GM06990 (cell line): ENCODE measurements around the gene MYO7A.

Source experiments
- DNase-seq: peaks from one replicate; pipeline ENCODE4 v3.0.0-alpha.2; 2011; ENCODE audit not compliant: insufficient read length; ENCODE audit errors: extremely low read depth
- H3K27me3 ChIP-seq: replicated peaks from 2 replicates; pipeline ENCODE4 v1.6.0; 2011; ENCODE audit warnings: low read length; ENCODE audit not compliant: control insufficient read depth, insufficient read depth
- H3K36me3 ChIP-seq: 2 replicates; pipeline ENCODE4 v1.5.1; 2011; ENCODE audit warnings: low read length; ENCODE audit not compliant: control insufficient read depth, insufficient read depth
- H3K4me3 ChIP-seq: replicated peaks from 2 replicates; pipeline ENCODE4 v1.5.1; 2011; ENCODE audit warnings: low read depth, mild to moderate bottlenecking, control low read depth, low read length
- CTCF ChIP-seq: IDR thresholded peaks from 2 replicates; pipeline ENCODE4 v1.5.1; 2011; ENCODE audit warnings: low read length, control low read depth, mild to moderate bottlenecking, inconsistent platforms; ENCODE audit not compliant: insufficient read depth, poor library complexity, severe bottlenecking

Gene MYO7A

GRCh38 chr11:77091146-77091940 is 36.7 kb upstream of the MYO7A start:
- no peaks in the 10 kb centered on the region; the same call in 1 of the 2 replicates for H3K27me3 ChIP-seq
- DNase-seq = peak; percentile 37
- no peaks in the 10 kb centered on the region for H3K36me3 ChIP-seq
- H3K4me3 ChIP-seq = no peak overlapping the region
- peak; percentile 92 for TF ChIP-seq CTCF

GRCh38 chr11:77092382-77092781 is 35.7 kb upstream of the MYO7A start:
- no peak for TF ChIP-seq CTCF
- no peaks in the 10 kb centered on the region; the same call in 1 of the 2 replicates for H3K27me3 ChIP-seq

DNA sequence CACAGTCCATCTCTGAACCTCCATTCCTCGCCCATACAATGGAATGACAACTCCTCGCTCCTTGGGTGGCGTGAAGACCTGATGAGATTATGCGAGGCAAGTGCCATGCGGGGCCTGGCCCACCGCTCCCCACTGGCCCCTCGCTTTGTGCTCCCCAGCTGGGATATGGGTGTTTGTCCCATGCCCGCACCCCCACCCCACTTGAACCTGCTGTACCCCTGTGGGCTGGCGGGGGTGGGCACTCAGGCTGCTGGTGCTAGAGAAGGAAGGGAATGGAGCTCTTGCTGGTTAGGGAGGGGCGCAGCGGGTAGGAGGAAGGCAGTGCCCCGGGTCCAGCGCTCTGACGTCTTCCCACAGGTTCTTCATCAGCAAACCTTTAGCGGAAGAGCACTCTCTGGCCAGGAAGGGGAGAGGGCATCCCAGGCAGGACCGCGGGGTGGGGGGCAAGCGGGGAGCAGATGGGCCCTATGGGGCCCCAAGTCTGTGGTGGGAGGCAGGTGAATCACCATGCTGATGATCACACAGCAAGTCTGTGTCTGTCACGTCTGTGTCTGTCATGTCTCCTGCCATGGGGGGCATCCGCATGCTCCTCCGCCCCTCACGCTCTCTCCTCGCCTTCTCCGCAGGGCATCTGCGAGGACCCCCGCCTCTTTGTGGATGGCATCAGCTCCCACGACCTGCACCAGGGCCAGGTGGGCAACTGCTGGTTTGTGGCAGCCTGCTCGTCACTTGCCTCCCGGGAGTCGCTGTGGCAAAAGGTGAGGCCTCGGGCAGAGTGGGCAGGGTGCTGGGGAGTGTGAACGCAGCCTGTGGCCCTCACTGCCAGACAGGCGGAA is 34.8 kb upstream of the MYO7A start:
- no peaks in the 10 kb centered on the region; the same call in 1 of the 2 replicates for H3K27me3 ChIP-seq
- no peak for TF ChIP-seq CTCF
- DNase-seq = no peak
- no peaks in the 10 kb centered on the region for H3K36me3 ChIP-seq
- no peak overlapping the region for H3K4me3 ChIP-seq

More at GRCh38 chr11:77092382-77092781, 35.7 kb upstream of the MYO7A start:
- Histone ChIP-seq H3K4me3 (no peak overlapping the region), H3K36me3 (no peaks in the 10 kb centered on the region)
- no peak for DNase-seq

- H3K27me3 ChIP-seq = no peaks in the 10 kb centered on the region; the same call in 1 of the 2 replicates
- H3K4me3 ChIP-seq = no peak overlapping the region
- no peaks in the 10 kb centered on the region for H3K36me3 ChIP-seq
- no peak for DNase-seq
- no peak for TF ChIP-seq CTCF
Measured at GRCh38 chr11:77093987-77094840, 33.8 kb upstream of the MYO7A start.

- no peak for DNase-seq
- H3K36me3 ChIP-seq = no peaks in the 10 kb centered on the region
- H3K4me3 ChIP-seq = no peak overlapping the region
- no peak for TF ChIP-seq CTCF
- H3K27me3 ChIP-seq = no peaks in the 10 kb centered on the region; the same call in 1 of the 2 replicates
Measured at GRCh38 chr11:77094841-77095365, 33.1 kb upstream of the MYO7A start.
